ENCODE data around the gene CHRDL2.
A peak's percentile ranks its signal among the peaks of the same experiment; 100 is the strongest.

Gene CHRDL2

GRCh38 chr11:74748211-74749126 is 17.2 kb upstream of the CHRDL2 start, which contains the start of gene RNF169:
Gene RNF169, plus strand, starts transcription at chr11:74748849. Its CDS starts 32 bp downstream, at chr11:74748881.
- DNase-seq: peak; percentile 92

- DNase-seq: no peak
Observed at GRCh38 chr11:74746868-74747267, 15.6 kb upstream of the CHRDL2 start.

DNA sequence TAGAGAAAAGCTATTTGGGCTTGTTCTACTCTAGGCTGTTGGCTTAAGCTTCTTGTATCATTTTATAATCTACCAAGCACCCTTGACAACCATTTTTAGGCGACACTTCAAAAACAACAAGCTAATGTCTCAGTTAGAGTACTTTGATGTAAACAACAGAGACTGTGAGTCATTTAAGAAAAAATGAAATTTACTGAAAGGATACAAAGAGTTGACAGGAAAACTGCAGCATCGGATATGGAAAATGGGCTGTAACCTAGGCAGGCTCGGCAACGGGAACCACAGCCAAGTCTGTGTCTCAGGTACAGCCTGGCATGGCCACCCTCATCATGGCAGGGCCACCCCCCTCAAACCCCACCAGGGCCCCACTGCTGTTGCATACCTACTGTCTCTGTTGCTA is 13.1 kb upstream of the CHRDL2 start:
- DNase-seq: no peak

GRCh38 chr11:74743640-74744039 is 12.4 kb upstream of the CHRDL2 start:
- DNase-seq: no peak

DNA sequence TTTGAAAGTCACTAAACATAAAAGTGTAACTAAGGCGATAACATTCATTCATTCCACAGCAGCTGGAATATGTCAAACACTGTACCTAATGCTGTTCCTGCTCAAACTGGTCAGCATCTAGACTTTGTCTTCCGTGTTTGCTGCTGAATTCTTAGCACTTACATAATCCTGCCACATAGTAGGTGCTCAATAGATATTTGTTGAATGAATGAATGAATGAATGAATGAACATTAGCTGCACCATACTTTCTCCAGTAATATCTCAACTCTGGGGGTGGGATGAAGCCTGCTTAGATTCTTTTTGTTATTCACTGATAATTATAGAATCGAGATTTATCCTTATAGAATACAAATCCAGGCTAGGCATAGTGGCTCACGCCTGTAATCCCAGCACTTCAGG is 10.8 kb upstream of the CHRDL2 start:
- DNase-seq: no peak

GRCh38 chr11:74739546-74740270 is 8.5 kb upstream of the CHRDL2 start:
- peak; percentile 9 for DNase-seq

DNA sequence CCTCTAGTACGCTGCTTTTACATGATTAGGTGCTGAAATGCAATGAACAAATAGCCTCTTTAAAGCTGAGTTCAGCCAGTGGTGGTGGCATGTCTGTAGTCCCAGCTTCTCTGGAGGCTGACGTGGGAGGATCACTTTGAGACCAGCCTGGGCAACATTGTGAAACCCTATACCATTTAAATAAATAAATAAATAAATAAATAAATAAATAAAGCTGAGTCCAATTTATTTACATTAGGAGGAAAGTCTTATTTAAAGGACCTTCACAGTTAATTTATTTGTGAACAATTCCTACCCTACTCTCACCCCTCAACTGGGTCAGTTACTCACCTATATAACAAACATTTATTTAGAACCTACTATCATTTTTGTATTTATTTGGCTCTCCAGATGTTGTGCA is 4.8 kb upstream of the CHRDL2 start:
- DNase-seq: no peak

DNA sequence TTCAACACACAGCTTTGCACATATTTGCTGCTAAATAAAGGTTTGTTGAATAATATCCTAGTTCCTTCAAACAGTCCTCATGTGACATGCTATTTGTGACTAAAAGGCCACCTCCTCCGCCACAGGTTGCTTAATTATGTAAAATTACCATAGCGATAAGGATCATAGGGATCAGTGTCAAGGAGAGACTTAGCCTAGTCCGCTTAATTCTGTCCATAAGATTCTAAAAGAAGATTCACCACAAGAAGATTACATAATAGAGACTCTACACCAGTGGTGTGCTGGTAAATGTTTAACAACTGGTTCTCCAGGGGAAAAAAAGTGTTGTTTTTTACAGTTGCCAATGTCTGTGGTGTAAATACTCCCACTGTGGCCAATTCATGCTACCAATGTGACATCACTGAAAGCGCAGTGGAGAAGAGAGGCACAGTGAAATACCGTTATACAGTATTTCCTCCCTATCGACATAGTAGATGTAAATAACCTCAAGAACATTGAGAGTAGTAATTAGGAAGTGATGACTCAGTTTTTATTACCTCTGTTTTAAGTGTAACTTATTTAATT is 4.2 kb upstream of the CHRDL2 start:
- DNase-seq: no peak

GRCh38 chr11:74734559-74734925 is 3.3 kb upstream of the CHRDL2 start:
- DNase-seq: no peak

GRCh38 chr11:74730571-74731260 is 510 bp downstream of the CHRDL2 start:
- DNase-seq: no peak

- no peak for DNase-seq
Observed at GRCh38 chr11:74729397-74729796, 1.8 kb downstream of the CHRDL2 start.

DNA sequence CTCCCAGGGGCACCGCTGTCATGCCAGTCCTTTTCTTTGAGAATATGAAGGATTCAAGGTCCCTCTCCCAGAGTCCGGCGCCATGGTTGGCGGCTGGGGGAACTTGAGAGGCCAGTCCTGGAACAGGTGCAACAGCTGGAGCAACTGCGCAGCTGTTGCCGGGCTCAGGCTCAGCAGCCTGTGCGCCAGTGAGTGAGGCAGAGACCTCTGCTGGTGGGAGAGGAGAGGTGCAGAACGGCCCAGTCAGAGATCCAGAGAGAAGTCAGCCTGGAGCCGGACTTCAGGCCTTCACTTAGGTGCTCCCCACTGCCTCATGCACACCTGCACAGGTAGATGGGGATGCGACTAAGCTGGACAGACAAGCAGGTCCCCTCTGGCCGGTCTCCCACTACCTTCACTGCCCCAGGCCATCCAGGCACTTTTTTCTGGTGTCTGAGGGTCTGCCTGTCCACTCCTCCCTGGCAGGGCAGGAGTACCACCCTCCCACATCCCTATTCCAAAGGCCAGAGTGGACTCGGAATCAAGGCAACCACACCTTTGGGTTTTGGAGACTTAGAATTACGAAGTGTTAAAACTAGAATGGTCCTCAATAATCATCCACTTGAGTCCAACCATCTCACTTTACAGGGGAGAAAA is 4.6 kb downstream of the CHRDL2 start:
- peak; percentile 40 for DNase-seq

DNA sequence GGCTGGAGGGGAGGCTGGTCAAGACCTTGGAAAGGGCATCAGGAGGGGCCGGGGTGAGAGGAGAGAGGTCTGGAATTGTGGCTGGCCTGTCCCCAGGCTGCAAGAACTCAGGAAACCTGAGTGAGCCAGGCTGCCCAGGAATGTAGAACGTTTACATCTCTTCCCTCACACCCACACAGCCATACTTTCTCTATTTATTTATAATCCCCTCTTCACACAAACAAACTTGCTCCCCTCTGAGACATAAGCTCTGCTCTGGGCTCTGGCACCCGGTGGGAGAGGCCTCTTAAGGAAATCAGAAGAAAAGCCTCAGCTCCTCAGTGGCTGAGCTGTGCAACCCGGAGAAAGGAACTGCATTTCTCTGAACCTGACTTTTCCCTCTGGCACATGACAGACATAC is 5.5 kb downstream of the CHRDL2 start:
- no peak for DNase-seq

GRCh38 chr11:74723511-74723910 is 7.7 kb downstream of the CHRDL2 start:
- no peak for DNase-seq

DNA sequence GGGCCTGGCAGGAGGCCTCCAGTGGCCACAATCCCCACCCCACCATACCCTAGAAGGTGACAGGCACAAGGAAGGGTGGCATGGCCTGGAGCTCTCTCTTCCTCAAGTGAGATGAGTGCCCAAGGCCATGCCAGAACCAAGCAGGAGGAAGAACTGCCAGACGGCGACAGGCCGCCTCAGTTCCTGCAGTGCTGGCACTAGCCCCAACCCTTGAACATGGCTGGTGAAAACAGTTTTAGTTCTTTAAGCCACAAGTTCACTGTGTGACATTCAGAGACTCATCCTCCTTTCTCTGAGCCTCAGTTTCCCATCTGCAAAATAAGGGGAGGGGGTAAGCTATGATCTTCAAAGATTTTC is 9.8 kb downstream of the CHRDL2 start:
- no peak for DNase-seq

DNA sequence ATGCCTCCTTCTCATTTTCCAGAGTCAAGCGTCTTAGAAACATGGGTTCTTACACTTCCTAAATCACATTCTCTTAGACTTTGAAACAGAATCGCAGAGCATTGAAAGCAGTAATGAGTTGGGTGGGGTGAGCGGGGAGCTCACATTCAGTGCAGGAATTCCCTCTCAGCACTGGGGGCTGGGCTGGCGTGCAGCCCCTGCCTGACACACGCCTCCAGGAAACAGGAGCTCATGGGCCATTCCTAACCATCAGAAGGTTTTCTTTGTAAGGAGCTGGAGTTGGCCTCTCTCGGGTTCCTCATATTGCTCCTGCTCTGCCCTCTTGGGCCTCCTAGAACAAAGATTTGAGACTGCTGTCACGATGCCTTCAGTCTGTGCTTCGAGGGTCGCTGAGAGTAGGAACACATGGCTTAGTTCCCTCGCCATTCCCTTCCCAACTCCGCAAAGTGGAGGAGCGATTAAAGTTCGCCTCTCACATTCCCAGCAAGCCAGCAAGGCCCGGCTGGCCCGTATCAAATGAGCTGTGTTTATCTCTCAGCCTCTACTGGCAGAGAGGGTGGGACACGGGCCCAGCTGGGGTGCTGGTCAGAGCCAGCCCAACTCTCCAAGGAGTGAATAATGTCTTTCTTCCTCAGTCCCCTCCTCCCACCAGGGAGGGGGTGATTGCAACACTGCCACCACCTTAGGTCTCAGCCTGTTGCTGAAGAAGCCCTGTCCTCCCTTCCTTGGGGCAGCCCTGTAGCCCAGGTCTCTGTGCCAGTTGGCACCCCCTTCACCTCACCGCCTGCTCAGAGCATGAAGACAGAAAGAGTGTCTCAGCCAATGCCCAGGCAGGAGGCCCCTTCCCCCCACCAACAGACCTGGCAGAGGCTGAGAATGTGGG is 10.4 kb downstream of the CHRDL2 start:
- DNase-seq: no peak

DNA sequence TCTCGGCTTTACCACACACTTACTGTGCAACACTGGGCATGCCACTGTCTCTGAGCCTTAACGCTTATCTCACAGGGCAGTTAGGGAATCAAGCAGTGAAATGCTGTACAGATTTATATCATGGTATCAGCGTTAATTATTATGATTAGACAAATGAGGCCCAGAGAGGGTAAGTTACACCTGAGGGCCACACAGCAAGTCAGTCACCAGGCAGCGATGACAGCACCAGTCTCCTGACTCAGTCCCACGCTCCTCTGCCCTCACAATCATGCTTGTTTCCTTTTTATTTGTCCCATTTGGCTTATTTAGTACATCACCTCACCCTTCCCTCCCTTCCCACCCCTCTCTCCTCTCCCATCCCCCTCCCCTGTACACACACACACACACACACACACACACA is 12.2 kb downstream of the CHRDL2 start:
- DNase-seq: no peak

- no peak for DNase-seq
Observed at GRCh38 chr11:74717221-74717969, 13.8 kb downstream of the CHRDL2 start.

GRCh38 chr11:74714904-74715303 is 16.3 kb downstream of the CHRDL2 start:
- DNase-seq: no peak

- DNase-seq: no peak
Observed at GRCh38 chr11:74713686-74714085, 17.5 kb downstream of the CHRDL2 start.

Data from stimulated activated naive CD4-positive, alpha-beta T cell treated with Interleukin-2 at 50 U/mL for 16 hours (primary cell).